DLD1 (cell line): Measurements from ENCODE around the gene ZMIZ1.
"Not testable (repeated sequence)": the region's sequence is repeated elsewhere in the genome, so short reads cannot be mapped to it uniquely, and the experiment has no call there.

ENCODE experiments used
- in situ Hi-C: cut with HindIII; loops from 2 replicates; pipeline ENCODE4 v1.10.0; 2017; ENCODE audit warnings: low sequenced_read_pairs

The ZMIZ1 gene

GRCh38 chr10:79331226-79331625 is 262.5 kb downstream of the ZMIZ1 start:
- in situ Hi-C loops = no loop called here

- in situ Hi-C loops = no loop called here
Observed at GRCh38 chr10:79331709-79332108, 262.9 kb downstream of the ZMIZ1 start.

DNA sequence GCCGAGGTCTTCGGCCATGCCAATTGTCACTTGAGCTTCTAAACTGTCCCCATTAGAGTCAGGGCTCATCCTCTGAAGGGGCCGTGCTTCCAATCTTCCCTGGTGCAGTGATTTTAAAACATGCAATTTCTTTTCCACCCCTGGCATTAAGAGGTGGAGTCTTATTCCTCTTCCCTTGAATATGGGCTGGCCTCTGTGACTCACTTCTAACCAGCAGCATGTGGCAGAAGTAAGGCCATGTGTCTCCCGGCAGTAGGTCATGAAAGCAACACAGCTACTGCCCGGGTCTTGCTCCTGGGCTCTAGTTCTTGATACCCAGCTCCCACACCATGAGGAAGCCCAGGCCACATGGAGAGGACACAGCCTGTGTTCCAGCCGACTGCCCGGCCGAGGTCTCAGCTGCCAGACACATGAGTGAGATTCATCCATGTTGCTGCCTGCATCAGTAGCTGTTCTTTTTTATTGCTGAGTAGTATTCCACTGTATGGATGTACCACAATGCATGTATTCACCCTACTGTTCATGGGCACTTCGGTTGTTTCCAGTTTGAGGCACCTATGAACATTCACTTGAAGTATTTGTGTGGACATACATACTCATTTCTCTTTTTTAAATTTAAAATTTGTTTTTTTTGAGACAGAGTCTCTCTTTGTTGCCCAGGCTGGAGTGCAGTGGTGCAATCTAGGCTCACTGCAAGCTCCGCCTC is 264.0 kb downstream of the ZMIZ1 start:
- in situ Hi-C loops = not testable (repeated sequence)

GRCh38 chr10:79333513-79333912 is 264.7 kb downstream of the ZMIZ1 start:
- in situ Hi-C loops = no loop called here

GRCh38 chr10:79334573-79334972 is 265.8 kb downstream of the ZMIZ1 start:
- in situ Hi-C loops = no loop called here

DNA sequence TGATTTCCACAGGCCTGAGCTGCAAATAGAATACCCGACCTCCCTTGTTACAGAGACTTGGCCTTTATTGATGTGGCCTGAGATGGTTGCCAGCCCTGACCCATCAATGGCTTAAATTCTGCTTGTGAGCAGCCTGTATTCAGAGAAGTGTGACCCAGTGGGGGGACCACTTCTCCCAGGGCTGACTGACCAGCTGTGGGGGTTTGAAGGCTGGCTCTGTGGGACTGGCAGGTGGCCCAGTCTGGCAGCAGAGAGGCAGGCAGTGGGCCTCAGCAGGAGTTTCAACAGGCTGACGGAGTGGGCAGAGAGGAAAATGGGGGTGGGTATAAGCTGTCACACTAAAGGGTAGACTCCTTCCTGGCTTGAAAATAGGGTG is 266.3 kb downstream of the ZMIZ1 start:
- in situ Hi-C loops = no loop called here

DNA sequence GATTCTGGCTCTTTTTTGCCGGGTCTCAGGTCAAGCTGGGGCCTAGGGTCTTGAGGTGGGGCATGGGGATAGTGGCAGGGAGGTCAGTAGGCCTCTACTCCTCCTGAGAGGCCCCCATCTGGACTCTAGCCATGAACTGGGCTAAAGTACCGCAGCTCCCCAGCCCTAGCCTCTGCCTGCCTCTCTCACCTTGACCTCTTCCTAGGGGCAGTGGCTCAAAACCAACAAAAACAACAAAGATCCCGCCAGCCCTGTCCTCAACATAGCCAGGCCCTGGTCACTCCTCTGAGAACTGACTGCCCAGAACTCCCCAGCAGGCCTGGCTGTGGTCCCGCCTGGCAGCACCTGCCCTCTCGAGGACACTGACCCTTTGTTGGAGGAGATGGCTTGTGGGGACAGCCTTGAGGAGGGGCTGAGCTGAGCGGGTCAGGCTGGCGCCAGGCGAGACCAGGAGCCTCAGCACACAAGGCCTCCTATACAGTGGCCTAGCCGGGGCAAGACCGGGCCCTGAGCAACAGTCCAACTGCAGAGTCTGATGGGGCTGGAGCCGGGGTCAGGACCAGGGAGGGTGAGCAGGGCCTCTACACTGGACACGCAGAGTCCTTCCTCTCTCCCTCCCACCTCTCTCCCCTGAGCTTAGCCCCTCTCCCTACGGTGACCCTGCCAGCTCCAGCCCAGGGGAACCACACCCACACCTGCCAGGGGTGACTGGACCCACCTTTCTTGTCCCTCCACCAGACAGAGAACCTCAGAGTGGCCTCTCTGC is 266.9 kb downstream of the ZMIZ1 start:
- in situ Hi-C loops = no loop called here

GRCh38 chr10:79336276-79336675 is 267.5 kb downstream of the ZMIZ1 start:
- in situ Hi-C loops = no loop called here

- in situ Hi-C loops = no loop called here
Observed at GRCh38 chr10:79336739-79337138, 268.0 kb downstream of the ZMIZ1 start.

DNA sequence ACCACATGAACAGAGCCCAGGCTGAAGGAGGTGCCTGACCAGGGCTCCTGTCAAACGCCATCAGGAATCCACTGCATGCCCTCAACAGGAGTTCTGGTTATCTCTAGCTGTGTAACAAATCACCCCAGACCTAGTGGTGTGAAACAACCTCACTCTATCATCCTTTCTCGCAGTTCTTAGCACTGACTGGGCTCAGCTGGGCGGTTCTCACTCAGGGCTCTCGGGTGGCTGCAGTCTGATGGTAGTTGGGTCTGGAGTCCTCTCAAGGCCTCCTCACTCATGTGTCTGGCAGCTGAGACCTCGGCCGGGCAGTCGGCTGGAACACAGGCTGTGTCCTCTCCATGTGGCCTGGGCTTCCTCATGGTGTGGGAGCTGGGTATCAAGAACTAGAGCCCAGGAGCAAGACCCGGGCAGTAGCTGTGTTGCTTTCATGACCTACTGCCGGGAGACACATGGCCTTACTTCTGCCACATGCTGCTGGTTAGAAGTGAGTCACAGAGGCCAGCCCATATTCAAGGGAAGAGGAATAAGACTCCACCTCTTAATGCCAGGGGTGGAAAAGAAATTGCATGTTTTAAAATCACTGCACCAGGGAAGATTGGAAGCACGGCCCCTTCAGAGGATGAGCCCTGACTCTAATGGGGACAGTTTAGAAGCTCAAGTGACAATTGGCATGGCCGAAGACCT is 269.2 kb downstream of the ZMIZ1 start:
- in situ Hi-C loops = not testable (repeated sequence)

DNA sequence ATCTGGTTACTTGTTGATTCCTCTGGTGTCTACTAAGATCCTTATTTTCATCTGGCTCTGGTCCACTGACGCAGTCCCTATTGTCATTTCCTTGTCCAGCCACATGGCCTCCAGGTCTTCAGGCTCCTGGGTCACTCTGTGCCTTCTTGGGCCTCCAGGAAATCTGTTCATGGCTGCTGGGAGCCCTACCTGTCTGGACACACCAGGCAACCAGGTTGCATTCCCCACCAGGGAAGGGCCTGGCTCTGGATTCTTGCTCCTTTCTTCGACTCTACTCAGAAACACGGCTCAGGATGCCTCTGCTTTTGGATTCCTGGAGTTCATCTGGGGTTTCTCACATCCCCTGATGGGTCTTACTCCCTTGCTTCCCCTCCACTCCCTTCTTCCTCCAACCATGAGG is 270.5 kb downstream of the ZMIZ1 start:
- in situ Hi-C loops = no loop called here

GRCh38 chr10:79340646-79341244 is 272.0 kb downstream of the ZMIZ1 start:
- in situ Hi-C loops = no loop called here

GRCh38 chr10:79342295-79342761 is 273.6 kb downstream of the ZMIZ1 start:
- in situ Hi-C loops = no loop called here

- in situ Hi-C loops = no loop called here
Observed at GRCh38 chr10:79342811-79343561, 274.2 kb downstream of the ZMIZ1 start.

GRCh38 chr10:79344502-79345195 is 275.9 kb downstream of the ZMIZ1 start:
- in situ Hi-C loops = no loop called here

GRCh38 chr10:79345241-79346011 is 276.7 kb downstream of the ZMIZ1 start:
- in situ Hi-C loops = no loop called here

- in situ Hi-C loops = no loop called here
Observed at GRCh38 chr10:79346012-79346340, 277.2 kb downstream of the ZMIZ1 start.

DNA sequence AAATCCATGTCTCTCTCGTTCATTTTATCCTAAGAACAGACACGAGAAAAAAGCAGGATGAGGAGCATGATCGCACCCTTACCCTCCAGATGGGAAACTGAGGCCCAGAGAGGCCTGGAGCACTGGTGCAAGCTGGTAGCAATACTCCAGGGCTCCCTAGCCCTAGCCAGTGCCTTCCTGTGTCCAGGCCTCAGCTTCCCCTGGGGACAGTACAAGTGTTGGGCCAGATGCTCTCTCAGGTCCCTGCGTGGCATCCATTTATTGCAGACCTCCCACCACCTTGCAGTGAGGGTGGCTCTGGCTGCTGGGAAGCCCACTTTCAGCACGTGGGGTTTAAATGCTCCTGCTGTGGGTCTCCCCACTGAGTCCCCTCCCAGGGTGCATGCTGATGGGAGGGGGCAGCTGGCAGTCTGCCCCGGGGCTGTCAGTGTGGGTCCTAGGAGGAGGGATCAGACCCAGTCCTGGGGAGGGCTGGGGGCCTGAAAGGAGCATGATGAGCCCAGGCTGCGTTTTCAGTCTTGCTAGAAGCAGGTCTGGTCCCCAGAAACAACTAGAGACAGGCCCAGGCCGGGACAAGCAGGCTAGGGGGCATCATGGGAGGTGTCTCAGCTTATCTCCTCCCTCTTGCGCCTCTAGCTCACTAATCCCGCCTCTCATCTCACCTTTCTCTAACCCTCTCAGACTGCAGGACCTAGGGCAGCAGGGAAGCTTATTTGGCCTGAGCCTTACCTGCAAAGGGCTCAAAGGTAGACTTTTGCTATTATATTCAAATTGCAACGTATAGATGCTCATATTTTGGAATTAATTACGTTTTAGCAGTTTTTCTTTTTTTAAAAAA is 277.8 kb downstream of the ZMIZ1 start:
- in situ Hi-C loops = no loop called here
